Mucosa of stomach (tissue), 1 donor: ENCODE measurements around the gene NKAIN2.

Source experiments
- H3K27me3 ChIP-seq: one replicate; pipeline ENCODE4 v1.7.0; 2013; ENCODE audit warnings: mild to moderate bottlenecking, low read length; ENCODE audit not compliant: control insufficient read depth, insufficient read depth
- H3K36me3 ChIP-seq: one replicate; pipeline ENCODE4 v1.7.0; 2013; ENCODE audit warnings: low read length; ENCODE audit not compliant: control insufficient read depth, insufficient read depth
- H3K4me1 ChIP-seq: one replicate; pipeline ENCODE4 v1.7.0; 2013; ENCODE audit warnings: mild to moderate bottlenecking, low read length; ENCODE audit not compliant: control insufficient read depth, insufficient read depth
- H3K4me3 ChIP-seq: one replicate; pipeline ENCODE4 v1.7.0; 2013; ENCODE audit warnings: low read length
- H3K9ac ChIP-seq: one replicate; pipeline ENCODE4 v1.7.0; 2013; ENCODE audit warnings: mild to moderate bottlenecking, low read length, moderate library complexity
- H3K9me3 ChIP-seq: one replicate; pipeline ENCODE4 v1.7.0; 2013; ENCODE audit warnings: mild to moderate bottlenecking, low read length, moderate library complexity; ENCODE audit not compliant: control insufficient read depth
- donor health status: Pancreatic carcinoma.

Gene NKAIN2

DNA sequence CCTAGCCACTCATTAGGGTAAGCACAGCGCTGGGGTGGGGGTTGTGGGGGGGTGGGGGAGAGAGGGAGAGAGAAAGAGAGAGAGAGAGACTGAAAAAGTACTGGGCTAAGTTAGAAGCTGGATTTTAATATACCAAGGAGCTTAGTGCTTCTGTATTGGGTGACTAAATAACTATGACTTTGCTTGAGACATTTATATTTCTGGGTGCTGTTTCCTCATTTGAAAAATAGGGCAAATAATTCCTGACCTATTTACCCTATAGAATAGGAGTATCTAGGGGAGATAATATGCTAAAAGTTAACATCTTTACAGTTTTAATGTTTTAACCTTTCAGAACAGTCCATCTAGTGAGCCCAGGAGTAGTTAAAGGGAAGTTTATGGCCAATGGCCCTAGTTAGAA, 7.7 kb downstream of the NKAIN2 start:
- no peaks in the 10 kb centered on the region for H3K9me3 ChIP-seq
- H3K27me3 ChIP-seq = no peaks in the 10 kb centered on the region
- H3K4me3 ChIP-seq = no peak overlapping the region
- no peaks in the 10 kb centered on the region for H3K4me1 ChIP-seq
- H3K9ac ChIP-seq = no peak overlapping the region
- H3K36me3 ChIP-seq = no peaks in the 10 kb centered on the region

DNA sequence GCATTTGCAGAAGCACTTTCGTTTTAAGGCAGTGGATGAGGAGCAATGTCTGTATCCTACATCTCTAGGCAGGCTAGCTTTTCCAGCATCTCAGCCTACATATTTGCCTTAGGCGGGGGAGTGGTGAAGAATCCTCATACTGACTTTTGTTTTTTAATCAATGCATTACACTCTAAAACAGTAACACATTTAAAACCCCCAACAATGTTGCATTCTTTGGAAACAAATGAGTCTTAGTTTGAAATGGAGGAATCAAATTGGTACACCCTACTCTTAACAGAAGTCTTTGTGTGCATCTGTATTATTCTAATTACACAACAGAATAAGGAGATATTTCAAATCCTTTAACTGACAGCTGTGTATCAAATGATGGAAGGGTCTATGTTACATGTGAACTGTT, 9.0 kb downstream of the NKAIN2 start:
- no peaks in the 10 kb centered on the region for H3K36me3 ChIP-seq
- no peak overlapping the region for H3K9ac ChIP-seq
- no peak overlapping the region for H3K4me3 ChIP-seq
- H3K9me3 ChIP-seq = no peaks in the 10 kb centered on the region
- H3K4me1 ChIP-seq = no peaks in the 10 kb centered on the region
- H3K27me3 ChIP-seq = no peaks in the 10 kb centered on the region

DNA sequence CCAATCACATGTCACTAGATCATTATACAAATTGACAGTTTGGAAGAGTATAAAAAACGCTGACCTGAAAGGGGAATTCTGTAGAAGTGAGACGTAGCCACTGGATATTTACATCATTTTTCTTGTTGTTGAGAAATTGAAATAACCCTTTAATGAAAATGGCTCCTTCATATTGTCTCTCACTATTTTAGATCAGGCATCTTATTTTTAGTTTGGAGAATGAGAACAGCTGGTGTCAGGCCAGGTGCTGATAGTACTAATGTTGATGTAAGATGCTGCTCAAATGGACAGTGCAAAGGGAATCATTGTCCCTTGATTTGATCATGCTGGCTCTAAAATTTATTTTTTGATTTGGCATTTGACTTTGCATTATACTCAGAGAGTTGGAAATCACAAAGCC, 17.4 kb downstream of the NKAIN2 start:
- Histone ChIP-seq H3K36me3 (no peaks in the 10 kb centered on the region), H3K9ac (no peak overlapping the region), H3K4me3 (no peak overlapping the region)

DNA sequence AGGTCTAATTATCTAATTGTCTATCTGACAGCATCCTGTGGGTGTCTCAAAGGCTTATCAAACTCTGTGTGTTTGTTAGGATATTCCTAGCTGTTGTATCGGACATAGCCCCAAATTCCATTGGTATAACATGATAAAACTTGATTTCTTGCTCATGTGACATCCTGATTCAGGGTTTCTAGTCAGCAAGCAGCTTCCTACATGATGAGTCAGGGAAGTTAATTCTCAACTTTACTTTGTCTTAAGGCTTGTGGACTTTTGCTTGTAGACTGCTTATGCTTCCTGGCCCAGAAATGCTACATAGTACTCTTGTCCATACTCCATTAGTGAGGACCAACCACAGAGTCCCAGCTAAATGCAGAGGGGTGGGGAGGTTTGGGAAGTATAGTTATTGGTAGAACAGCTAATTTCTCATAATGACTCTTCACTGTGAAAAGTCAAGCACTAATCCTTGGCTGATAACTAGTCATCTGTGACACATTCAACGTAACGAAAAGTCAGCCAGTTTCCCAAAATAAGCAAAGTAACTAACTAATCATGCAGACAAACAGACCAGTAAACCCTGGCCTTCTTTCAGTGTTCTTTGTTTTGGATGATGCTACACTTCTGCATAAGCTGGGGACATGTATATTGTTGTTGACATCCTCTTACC, 25.8 kb downstream of the NKAIN2 start:
- no peaks in the 10 kb centered on the region for H3K27me3 ChIP-seq
- no peaks in the 10 kb centered on the region for H3K9me3 ChIP-seq
- H3K36me3 ChIP-seq = no peaks in the 10 kb centered on the region
- no peaks in the 10 kb centered on the region for H3K4me1 ChIP-seq
- H3K9ac ChIP-seq = no peak overlapping the region
- no peak overlapping the region for H3K4me3 ChIP-seq

More for the DNA sequence above, 17.4 kb downstream of the NKAIN2 start:
- H3K4me1 ChIP-seq = no peaks in the 10 kb centered on the region
- no peaks in the 10 kb centered on the region for H3K27me3 ChIP-seq
- H3K9me3 ChIP-seq = no peaks in the 10 kb centered on the region

GRCh38 chr6:123830120-123830519, 26.5 kb downstream of the NKAIN2 start:
- H3K4me3 ChIP-seq = no peak overlapping the region
- no peaks in the 10 kb centered on the region for H3K4me1 ChIP-seq
- no peak overlapping the region for H3K9ac ChIP-seq
- H3K9me3 ChIP-seq = no peaks in the 10 kb centered on the region
- no peaks in the 10 kb centered on the region for H3K36me3 ChIP-seq
- H3K27me3 ChIP-seq = no peaks in the 10 kb centered on the region

DNA sequence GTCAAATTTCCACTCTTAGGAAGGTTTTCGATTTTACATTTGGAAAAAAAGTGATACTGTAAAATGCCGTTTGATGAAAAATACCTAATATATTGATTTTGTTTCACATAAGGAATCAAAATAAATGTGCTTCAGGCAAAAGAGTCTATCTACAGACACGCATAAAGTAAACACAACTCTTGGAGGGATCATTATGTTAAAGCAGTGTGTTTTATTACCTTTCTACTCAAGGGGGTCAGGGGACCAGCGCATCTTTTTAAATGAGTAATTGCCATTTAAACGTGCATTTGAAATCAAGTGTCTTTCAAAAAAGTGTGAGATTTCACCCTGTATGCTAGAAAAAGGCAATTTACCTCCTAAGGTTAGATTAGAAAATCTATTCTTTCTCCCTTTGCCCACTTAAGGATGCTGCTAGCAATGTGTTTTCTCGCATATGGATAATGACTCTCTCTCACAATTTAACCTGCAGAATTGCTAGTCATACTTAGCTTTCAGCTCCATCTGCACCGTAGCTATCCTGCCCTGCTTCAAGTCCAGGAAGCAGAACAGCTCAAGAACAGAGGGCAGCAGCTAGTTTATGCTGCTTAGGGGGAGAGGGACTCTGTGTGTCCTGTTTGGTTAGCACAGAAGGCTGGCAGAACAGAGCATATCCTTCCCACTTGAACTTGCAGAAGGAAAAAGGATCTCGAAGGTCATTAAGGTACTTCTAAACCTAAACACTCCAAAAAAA, 35.0 kb downstream of the NKAIN2 start:
- no peaks in the 10 kb centered on the region for H3K36me3 ChIP-seq
- H3K4me3 ChIP-seq = no peak overlapping the region
- no peaks in the 10 kb centered on the region for H3K27me3 ChIP-seq
- H3K9me3 ChIP-seq = no peaks in the 10 kb centered on the region
- H3K9ac ChIP-seq = no peak overlapping the region
- H3K4me1 ChIP-seq = no peaks in the 10 kb centered on the region

DNA sequence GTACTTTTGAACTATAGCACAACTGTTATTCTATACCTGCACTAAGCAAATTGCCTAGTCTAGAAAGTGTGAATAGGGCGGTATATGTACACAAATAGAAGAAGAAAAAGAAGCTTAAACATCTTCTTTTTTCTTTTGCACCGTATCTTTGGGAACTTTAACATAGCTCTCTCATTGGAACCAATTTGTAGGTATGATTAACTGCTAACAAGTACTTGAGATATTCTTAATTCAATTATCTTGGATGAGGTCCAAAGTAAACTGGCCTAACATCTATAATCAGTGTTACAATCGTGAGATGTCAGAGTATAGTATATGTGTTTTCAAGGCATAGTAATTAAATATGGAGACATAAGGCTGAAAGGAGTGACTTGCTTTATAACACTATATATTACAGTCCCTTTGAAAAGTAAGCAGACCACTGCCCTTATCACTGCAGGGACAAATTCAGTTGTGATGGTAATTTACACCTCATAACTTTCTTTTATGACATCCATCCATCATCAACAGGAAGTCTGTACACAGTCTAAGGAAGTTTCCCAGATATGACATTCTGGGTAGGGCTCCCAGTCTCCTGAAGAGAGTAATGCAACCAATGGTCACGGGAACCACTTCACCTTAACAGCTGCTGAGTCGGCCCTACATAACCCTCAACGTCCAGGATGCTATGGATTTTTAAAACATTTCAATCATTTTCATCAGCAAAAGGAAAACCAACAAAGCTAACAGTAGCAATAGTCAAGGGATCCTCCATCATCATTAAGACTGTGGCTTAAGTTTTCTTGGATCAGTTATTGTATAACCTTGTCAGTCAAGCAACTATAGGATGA, 37.6 kb downstream of the NKAIN2 start:
- Histone ChIP-seq H3K9ac (no peak overlapping the region), H3K4me1 (no peaks in the 10 kb centered on the region), H3K36me3 (no peaks in the 10 kb centered on the region), H3K9me3 (no peaks in the 10 kb centered on the region), H3K27me3 (no peaks in the 10 kb centered on the region), H3K4me3 (no peak overlapping the region)

DNA sequence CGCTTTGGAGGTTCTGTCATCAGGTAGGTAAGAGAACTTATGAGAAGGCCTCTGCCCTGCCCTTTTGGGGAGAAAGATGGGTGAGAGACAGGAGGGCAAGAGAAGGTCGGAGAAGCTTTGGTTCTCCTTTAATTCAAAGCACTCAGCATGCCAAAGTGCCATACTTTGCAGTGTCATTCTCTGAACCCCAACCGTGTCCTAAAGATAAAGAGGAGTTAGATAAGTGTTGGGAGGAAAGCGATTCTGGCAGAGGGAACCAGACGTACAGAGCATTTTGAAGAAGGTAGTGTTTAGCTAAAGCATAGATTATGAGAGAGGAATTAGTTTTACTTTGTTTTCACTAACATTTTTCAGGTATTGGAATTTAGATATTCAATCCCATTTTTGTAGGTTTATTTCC, 40.3 kb downstream of the NKAIN2 start:
- Histone ChIP-seq H3K36me3 (no peaks in the 10 kb centered on the region), H3K27me3 (no peaks in the 10 kb centered on the region), H3K4me3 (no peak overlapping the region), H3K9me3 (no peaks in the 10 kb centered on the region), H3K4me1 (no peaks in the 10 kb centered on the region), H3K9ac (no peak overlapping the region)

GRCh38 chr6:123848347-123848746, 44.7 kb downstream of the NKAIN2 start:
- no peaks in the 10 kb centered on the region for H3K27me3 ChIP-seq
- H3K9me3 ChIP-seq = no peaks in the 10 kb centered on the region
- no peaks in the 10 kb centered on the region for H3K36me3 ChIP-seq
- no peak overlapping the region for H3K4me3 ChIP-seq
- H3K9ac ChIP-seq = no peak overlapping the region
- no peaks in the 10 kb centered on the region for H3K4me1 ChIP-seq

GRCh38 chr6:123849406-123849805, 45.7 kb downstream of the NKAIN2 start:
- no peak overlapping the region for H3K4me3 ChIP-seq
- no peaks in the 10 kb centered on the region for H3K4me1 ChIP-seq
- no peaks in the 10 kb centered on the region for H3K9me3 ChIP-seq
- no peaks in the 10 kb centered on the region for H3K36me3 ChIP-seq
- H3K27me3 ChIP-seq = no peaks in the 10 kb centered on the region
- H3K9ac ChIP-seq = no peak overlapping the region

DNA sequence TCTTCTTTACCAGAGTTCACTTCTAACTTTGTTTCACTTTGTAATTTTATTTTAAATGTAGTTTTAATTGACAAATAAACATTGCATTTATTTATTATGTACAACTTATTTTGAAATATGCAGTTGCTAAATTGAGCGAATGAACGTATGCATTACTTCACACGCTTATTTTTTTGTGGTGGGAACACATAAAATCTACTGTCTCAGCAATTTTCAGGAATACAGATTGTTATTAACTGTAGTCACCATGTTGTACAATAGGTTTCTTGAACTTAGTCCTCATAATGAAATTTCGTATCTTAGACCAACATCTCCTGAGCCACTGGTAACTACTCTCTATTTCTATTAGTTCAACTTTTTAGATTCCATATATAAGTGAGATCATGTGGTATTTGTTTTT, 46.9 kb downstream of the NKAIN2 start:
- no peak overlapping the region for H3K9ac ChIP-seq
- no peaks in the 10 kb centered on the region for H3K4me1 ChIP-seq
- no peaks in the 10 kb centered on the region for H3K27me3 ChIP-seq
- no peaks in the 10 kb centered on the region for H3K9me3 ChIP-seq
- no peaks in the 10 kb centered on the region for H3K36me3 ChIP-seq
- no peak overlapping the region for H3K4me3 ChIP-seq

- Histone ChIP-seq H3K9me3 (no peaks in the 10 kb centered on the region), H3K4me1 (no peaks in the 10 kb centered on the region), H3K27me3 (no peaks in the 10 kb centered on the region), H3K36me3 (no peaks in the 10 kb centered on the region), H3K4me3 (no peak overlapping the region), H3K9ac (no peak overlapping the region)
These were observed 50.5 kb downstream of the NKAIN2 start for GRCh38 chr6:123854201-123854600.
